Adipocyte (in vitro differentiated cells): ENCODE results near the gene GYPB.
"Not testable (repeated sequence)": the region's sequence is repeated elsewhere in the genome, so short reads cannot be mapped to it uniquely, and the experiment has no call there.

Experiments
- DNase-seq: peaks from one replicate; pipeline ENCODE4 v3.0.0-alpha.2; 2015; ENCODE audit warnings: low read depth
- H3K27me3 ChIP-seq: replicated peaks from 2 replicates; pipeline ENCODE4 v1.7.0; 2013; ENCODE audit warnings: mild to moderate bottlenecking, low read length, moderate library complexity; ENCODE audit not compliant: control insufficient read depth, insufficient read depth
- H3K36me3 ChIP-seq: 2 replicates; pipeline ENCODE4 v1.7.0; 2013; ENCODE audit warnings: low read length, mild to moderate bottlenecking, moderate library complexity; ENCODE audit not compliant: control insufficient read depth, insufficient read depth, severe bottlenecking
- H3K4me1 ChIP-seq: 2 replicates; pipeline ENCODE4 v1.7.0; 2013; ENCODE audit warnings: mild to moderate bottlenecking, low read length, moderate library complexity; ENCODE audit not compliant: control insufficient read depth, insufficient read depth
- H3K4me3 ChIP-seq: 2 replicates; pipeline ENCODE4 v1.7.0; 2013; ENCODE audit warnings: mild to moderate bottlenecking, low read length, moderate library complexity
- H3K9ac ChIP-seq: 2 replicates; pipeline ENCODE4 v1.7.0; 2013; ENCODE audit warnings: mild to moderate bottlenecking, low read length, moderate library complexity
- H3K9me3 ChIP-seq: 2 replicates; pipeline ENCODE4 v1.7.0; 2013; ENCODE audit warnings: mild to moderate bottlenecking, low read length, moderate library complexity; ENCODE audit not compliant: control insufficient read depth

Gene GYPB

GRCh38 chr4:144031369-144031768 lies 12.2 kb upstream of the GYPB start:
- H3K36me3 ChIP-seq, H3K9me3 ChIP-seq, H3K4me3 ChIP-seq, H3K27me3 ChIP-seq, DNase-seq, H3K4me1 ChIP-seq, H3K9ac ChIP-seq: not testable (repeated sequence)

DNA sequence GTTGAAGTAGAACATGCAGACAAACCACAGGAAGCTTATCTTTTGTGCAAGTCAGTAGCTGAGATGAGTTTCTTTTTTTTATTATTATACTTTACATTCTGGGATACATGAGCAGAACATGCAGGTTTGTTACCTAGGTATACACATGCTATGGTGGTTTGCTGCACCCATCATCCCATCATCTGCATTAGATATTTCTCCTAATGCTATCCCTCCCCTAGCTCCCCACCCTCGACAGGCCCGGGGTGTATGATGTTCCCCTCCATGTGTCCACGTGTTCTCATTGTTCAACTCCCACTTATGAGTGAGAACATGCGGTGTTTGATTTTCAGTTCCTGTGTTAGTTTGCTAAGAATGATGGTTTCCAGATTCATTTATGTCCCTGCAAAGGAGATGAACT lies 11.5 kb upstream of the GYPB start:
- H3K27me3 ChIP-seq, result not testable (repeated sequence)

GRCh38 chr4:144026682-144027081 lies 7.5 kb upstream of the GYPB start:
- H3K27me3 ChIP-seq, H3K36me3 ChIP-seq, H3K9me3 ChIP-seq, H3K9ac ChIP-seq, H3K4me1 ChIP-seq, H3K4me3 ChIP-seq, DNase-seq: not testable (repeated sequence)

More for the DNA sequence above, 11.5 kb upstream of the GYPB start:
- not testable (repeated sequence) for DNase-seq, H3K9ac ChIP-seq, H3K4me1 ChIP-seq, H3K4me3 ChIP-seq, H3K36me3 ChIP-seq, H3K9me3 ChIP-seq

- not testable (repeated sequence) for DNase-seq, H3K9ac ChIP-seq, H3K36me3 ChIP-seq, H3K4me1 ChIP-seq, H3K4me3 ChIP-seq, H3K9me3 ChIP-seq, H3K27me3 ChIP-seq
Observed at GRCh38 chr4:144024399-144025053, 5.3 kb upstream of the GYPB start.

DNA sequence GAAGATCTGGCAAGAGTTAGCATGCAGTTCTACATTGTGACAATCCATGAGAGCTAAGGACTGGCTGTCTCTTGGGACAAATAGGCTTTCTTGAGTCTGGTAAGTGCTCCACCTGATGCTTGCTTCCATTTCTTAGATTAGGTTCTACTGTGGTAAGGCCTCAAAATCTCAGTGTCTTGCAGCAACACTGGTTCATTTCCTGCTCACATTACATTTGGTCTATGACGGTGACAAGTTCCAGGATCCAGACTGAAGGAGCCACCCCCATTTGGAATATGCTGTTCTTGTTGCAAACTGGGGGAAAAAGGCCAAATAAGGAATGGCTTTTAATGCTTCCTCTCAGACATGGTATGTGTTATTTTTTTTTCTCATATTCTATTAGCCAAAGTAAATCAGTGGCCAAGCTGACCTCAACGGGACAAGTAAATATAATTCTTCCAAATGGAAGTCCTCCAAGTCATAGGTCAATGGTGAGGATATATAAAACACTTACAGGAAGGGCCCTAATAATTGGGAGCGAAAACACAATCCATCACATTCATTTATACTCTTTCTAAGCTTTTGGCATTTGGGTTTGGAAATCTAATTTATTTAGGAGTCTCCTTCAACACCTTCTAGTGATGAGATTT lies 3.7 kb upstream of the GYPB start:
- not testable (repeated sequence) for H3K4me1 ChIP-seq, H3K4me3 ChIP-seq, H3K27me3 ChIP-seq, H3K9ac ChIP-seq, DNase-seq, H3K9me3 ChIP-seq, H3K36me3 ChIP-seq

GRCh38 chr4:144021336-144021990 lies 2.3 kb upstream of the GYPB start:
- DNase-seq, result peak; percentile 61
- not testable (repeated sequence) for H3K9me3 ChIP-seq

GRCh38 chr4:144018223-144019000 lies 768 bp downstream of the GYPB start:
- not testable (repeated sequence) for H3K36me3 ChIP-seq, H3K4me3 ChIP-seq, H3K4me1 ChIP-seq, H3K9me3 ChIP-seq, H3K27me3 ChIP-seq, DNase-seq, H3K9ac ChIP-seq

More at GRCh38 chr4:144021336-144021990, 2.3 kb upstream of the GYPB start:
- H3K4me1 ChIP-seq, H3K36me3 ChIP-seq, H3K27me3 ChIP-seq, H3K4me3 ChIP-seq, H3K9ac ChIP-seq: not testable (repeated sequence)

DNA sequence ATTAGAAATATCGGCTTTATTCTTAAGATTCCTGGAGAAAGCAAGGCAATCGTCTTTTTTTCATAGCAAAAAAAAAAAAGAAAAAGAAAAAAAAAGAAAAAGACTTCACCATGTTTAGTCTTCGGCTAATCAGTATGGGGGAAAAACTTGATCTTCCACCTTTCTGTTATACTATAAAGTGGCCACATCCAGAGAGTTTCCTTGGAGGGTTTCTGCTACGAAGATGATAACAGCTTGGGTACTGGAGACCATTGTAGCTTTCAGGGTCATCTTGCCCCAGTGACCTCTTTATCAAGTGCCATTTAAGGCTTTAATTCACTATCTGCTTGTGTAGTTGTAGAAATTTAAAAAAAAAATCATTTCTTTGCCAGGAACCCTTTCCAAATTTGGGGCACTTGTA lies 1.9 kb downstream of the GYPB start:
- H3K27me3 ChIP-seq, H3K9ac ChIP-seq, H3K9me3 ChIP-seq, H3K4me3 ChIP-seq, H3K4me1 ChIP-seq, H3K36me3 ChIP-seq, DNase-seq: not testable (repeated sequence)

- H3K4me3 ChIP-seq, H3K9ac ChIP-seq, H3K36me3 ChIP-seq, H3K9me3 ChIP-seq, DNase-seq, H3K4me1 ChIP-seq, H3K27me3 ChIP-seq: not testable (repeated sequence)
Observed at GRCh38 chr4:144016057-144016605, 3.0 kb downstream of the GYPB start.

GRCh38 chr4:144014808-144015207 lies 4.4 kb downstream of the GYPB start:
- Histone ChIP-seq H3K27me3 (no peaks in the 10 kb centered on the region), H3K9ac (no peak overlapping the region), H3K36me3 (no peaks in the 10 kb centered on the region), H3K9me3 (no peaks in the 10 kb centered on the region), H3K4me3 (no peak overlapping the region), H3K4me1 (no peaks in the 10 kb centered on the region)
- DNase-seq, result no peak

DNA sequence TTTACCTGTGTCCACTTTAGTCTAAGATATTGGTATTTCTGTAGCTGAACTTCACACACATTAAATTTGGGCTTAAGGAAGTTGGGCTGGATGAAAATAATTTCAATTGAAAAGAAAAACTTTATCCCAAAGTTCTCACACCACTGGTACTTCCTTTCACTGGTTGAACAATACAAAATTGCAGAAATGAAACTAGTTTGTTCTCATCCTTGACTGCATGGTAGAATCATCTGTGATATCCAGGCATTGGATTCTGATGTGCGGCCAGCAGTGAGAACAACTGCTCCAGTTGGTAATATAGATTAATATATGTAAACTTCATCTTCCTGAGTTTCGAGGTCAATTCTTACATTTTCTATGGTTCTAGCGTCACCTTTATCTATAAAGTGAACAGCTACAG lies 10.6 kb downstream of the GYPB start:
- H3K9ac ChIP-seq, DNase-seq, H3K9me3 ChIP-seq, H3K4me3 ChIP-seq, H3K27me3 ChIP-seq, H3K36me3 ChIP-seq: not testable (repeated sequence)
- H3K4me1 ChIP-seq, result peaks cover 17% of the 10 kb centered on the region
